ENCODE measurements around the gene TMEM200C. TPM values are rescaled to one million over a fixed set of nuclear protein-coding genes. Genes with fewer than 3 reads are reported as not detected.

The TMEM200C gene
- total RNA-seq = under 0.01 TPM in 1 of 2 replicates, not detected in the other

GRCh38 chr18:5895299-5895875, at the start of gene TMEM200C:
TMEM200C (minus strand) TSS chr18:5895522; CDS start chr18:5892063, 3,459 bp downstream.

